Activated CD4-positive, alpha-beta T cell treated with anti-CD3 and anti-CD28 coated beads for 1 hour (primary cell): ENCODE measurements around the gene DTX3.
"Not testable (repeated sequence)": the region's sequence is repeated elsewhere in the genome, so short reads cannot be mapped to it uniquely, and the experiment has no call there.

Experiments
- DNase-seq: peaks from one replicate; pipeline ENCODE4 v3.0.0-alpha.2; 2020

Gene DTX3

GRCh38 chr12:57632958-57633840 is 28.6 kb downstream of the DTX3 start, which contains the start of gene B4GALNT1:
B4GALNT1 (minus strand) TSS chr12:57633201; CDS start chr12:57632132, 1,069 bp downstream.
- peak; percentile 48 for DNase-seq

GRCh38 chr12:57636731-57637130 is 32.1 kb downstream of the DTX3 start:
- DNase-seq: not testable (repeated sequence)

DNA sequence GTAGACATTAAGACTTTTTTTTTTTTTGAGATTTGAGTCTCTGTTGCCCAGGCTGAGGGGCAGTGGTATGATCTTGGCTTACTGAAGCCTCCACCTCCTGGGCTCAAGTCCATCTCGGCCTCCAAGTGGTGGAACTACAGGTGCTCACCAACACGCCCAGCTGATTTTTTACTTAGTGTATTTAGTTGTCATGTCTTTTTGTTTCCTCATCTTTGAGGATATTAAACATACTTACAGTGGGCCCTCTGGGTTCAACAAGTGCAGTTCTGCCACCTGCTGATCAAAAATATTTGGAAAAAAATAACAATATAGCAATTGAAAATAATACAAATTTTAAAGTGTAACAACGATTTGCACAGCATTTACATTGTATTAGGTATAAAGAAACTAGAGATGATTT is 32.7 kb downstream of the DTX3 start:
- no peak for DNase-seq

DNA sequence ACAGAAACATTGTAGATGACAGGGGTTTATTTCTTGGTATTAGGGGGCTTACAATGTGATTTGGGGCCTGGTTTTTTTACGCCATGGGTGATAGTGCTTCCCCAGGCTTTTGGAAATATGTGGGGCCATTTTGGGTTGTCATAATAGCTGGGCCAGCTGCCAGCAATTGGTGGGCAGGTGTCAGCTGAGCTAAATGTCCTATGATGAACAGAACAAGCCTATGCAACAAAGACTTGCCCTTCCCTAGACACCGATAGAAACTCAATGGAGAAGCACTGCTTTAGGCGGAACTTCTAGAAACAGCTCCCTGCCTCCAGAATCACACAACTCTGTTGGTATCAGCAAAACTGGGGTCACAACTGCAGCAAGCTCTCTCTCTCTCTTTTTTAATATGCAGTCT is 33.5 kb downstream of the DTX3 start:
- no peak for DNase-seq

- no peak for DNase-seq
Observed at GRCh38 chr12:57640175-57641042, 35.8 kb downstream of the DTX3 start.

DNA sequence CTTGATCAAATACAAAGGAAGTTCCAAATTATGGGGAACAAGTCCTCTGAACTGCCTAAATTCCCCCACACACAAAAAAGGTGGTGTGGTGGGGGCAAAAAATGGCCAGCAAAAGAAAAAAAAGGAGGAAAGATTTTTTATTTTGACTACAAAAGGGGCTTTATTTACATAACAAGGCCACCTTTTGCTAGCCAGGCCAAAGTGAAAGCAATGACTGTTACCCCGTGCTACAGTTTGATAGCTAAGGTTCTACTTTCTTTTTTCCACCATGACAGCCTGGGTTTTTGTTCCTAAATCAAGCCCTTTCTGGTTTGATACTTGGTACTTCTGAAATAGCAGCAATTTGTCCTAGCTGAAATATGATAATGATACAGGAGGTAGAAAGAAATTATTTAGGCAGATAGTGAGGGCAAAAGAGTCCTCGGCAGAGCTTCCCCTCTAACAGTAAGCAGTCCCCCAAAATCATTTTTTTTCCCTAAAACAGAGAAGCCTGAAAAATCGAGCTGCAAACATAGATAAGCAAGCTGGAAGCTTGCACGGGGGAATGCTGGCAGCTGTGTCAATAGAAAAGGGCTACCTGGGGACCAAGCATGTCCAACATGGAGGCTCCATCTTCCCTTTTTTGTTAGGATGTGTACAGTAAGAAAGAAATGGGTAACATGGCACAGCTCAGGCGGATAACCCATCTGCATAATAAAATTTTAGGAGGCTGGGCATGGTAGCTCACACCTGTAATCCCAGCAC is 37.2 kb downstream of the DTX3 start:
- DNase-seq: no peak

DNA sequence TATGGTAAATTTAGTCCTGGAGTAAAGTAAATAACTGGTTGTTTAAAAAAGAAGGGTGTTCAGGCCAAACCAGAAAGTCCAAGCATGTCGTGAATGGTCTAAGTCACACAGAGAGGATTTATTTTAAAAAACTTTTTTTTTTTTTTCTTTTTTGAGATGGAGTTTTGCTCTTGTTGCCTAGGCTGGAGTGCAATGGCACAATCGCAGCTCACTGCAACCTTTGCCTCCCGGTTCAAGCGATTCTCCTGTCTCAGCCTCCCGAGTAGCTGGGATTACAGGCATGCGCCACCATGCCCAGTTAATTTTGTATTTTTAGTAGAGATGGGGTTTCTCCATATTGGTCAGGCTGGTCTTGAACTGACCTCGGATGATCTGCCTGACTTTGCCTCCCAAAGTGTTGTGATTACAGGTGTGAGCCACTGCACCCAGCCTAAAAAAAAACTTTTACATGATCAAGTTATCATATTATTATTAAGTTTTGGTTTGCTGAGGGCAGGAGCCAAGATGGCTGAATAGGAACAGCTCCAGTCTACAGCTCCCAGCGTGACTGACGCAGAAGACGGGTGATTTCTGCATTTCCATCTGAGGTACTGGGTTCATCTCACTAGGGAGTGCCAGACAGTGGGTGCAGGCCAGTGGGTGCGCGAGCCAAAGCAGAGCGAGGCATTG is 41.5 kb downstream of the DTX3 start:
- not testable (repeated sequence) for DNase-seq

GRCh38 chr12:57646659-57647049 is 42.0 kb downstream of the DTX3 start:
- DNase-seq: not testable (repeated sequence)

GRCh38 chr12:57654042-57654441 is 49.4 kb downstream of the DTX3 start:
- DNase-seq: no peak

- DNase-seq: no peak
Observed at GRCh38 chr12:57655541-57656240, 51.1 kb downstream of the DTX3 start.

DNA sequence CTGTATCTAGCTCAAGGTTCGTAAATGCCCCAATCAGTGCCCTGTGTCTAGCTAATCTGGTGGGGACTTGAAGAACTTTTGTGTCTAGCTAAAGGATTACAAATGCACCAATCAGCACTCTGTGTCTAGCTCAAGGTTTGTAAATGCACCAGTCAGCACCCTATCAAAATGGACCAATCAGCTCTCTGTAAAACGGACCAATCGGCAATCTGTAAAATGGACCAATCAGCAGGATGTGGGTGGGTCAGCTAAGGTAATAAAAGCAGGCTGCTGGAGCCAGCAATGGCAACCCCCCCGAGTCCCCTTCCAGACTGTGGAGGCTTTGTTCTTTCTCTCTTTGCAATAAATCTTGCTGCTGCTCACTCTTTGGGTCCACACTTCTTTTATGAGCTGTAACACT is 51.8 kb downstream of the DTX3 start:
- DNase-seq: not testable (repeated sequence)

- no peak for DNase-seq
Observed at GRCh38 chr12:57657744-57658143, 53.1 kb downstream of the DTX3 start.

GRCh38 chr12:57658890-57659289 is 54.3 kb downstream of the DTX3 start:
- DNase-seq: no peak
